Measurements from ENCODE around the gene ZNF148.

The ZNF148 gene

DNA sequence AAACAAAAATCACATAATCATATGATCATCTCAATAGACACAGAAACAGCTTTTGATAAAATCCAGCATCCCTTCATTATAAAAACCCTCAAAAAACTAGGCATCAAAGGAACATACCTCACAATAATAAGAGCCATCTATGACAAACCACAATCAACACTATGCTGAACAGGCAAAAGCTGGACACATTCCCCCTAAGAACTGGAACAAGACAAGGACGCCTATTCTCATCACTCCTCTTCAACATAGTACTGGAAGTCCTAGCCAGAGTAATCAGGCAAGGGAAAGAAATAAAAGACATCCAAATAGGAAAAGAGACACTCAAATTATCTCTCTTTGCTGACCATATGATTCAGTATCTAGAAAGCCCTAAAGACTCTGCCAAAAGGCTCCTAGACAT, 107.7 kb downstream of the ZNF148 start:
- DNase-seq: no peak

DNA sequence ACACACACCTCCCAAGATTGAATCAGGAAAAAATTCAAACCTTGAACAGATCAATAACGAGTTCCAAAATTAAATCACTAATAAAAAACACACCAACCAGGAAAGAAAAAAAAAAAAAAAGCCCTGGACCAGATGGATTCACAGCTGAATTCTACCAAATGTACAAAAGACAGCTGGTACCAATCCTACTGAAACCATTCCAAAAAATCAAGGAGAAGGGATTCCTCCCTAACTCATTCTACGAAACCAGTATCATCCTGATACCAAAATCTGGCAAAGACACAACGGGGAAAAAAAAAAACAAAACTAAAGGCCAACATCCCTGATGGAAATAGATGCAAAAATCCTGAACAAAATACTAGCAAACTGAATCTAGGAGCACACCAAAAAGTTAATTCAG, 108.2 kb downstream of the ZNF148 start:
- no peak for DNase-seq

DNA sequence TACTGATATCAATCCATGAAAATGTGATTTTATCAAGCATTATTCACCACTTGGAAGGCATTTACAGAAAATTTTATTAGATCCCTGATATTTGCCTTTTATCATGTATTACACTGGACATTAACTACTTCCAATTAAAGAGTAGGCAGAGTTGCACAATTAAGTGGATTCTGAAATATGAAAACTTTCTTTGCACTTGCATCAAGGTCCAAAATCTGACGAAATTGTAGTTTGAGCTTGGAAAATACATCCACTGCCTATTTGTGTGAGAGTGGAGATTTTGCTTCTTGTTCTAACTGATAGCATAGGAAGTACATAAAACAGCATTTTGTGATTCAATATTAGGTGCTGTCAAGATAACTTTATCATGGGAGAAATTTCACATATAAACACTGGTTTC, 113.0 kb downstream of the ZNF148 start:
- no peak for DNase-seq

DNA sequence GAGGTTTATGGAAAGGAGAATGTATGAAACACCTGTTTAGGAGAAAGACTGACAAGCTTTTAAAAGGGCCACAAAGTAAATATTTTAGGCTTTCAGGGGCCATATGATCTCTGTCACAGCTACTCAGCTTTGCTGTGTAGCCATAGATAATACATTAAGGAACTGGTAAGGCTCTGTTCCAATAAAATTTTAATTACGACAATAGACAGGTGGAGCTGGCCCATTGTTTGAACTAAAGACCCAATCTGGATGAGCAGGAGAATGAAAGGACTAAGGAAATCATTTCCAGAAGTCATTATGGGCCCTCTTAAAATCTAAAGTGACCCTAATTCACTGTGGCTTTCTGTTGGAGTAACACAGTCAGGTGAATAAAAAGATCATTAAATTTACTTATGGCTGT, 114.1 kb downstream of the ZNF148 start:
- DNase-seq: no peak

DNA sequence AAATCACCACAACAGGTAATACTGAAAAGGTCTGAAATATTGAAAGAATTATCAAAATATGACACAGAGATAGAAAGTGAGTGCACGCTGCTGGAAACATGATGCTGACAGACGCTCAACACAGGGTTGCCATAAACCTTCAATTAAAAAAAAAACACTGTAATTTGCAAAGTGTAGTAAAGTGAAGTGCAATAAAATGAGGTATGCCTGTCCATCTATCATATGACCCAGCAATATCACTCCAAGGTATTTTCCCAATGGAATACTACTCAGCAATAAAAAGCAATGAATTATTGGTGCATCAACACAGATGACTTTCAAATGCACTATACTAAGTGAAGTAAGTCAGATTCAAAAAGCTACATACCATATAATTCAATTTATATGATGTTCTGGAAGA, 115.0 kb downstream of the ZNF148 start:
- no peak for DNase-seq

DNA sequence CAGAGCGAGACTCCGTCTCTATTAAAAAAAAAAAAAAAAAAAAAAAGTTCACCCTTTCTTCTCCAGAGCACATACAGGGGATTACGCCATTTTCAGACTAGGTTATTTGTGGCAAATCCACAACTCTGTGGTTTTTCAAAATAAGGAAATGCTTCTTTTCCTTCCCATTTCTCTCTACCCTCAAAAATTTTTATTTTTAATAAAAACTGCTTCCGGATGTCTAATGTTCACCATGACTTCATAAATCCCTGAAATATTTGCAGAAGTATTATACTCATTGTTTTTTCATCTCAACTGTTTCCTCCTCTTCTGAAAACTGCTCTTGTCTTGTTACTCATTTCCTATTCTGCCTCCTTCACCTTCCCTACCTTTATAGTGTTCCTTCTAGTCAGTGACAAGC, 117.6 kb downstream of the ZNF148 start:
- DNase-seq: no peak

DNA sequence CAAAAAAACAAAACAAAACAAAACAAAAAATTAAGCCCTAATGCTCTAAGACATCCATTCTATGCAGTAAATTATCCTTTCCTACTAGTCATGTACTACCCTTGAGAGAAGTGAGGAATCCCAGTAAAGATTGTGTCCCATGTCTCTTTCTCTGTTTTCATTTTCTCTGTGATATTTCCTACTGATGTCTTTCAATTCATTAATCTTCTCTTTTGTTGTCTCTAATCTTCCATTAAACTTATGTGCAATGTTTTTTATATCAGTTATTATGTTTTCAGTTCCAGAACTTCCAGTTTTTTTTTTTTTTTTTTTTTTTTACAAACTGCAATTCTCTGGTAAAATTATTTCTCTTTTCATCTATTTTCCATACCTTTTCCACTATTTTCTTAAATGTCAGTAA, 118.5 kb downstream of the ZNF148 start:
- no peak for DNase-seq

DNA sequence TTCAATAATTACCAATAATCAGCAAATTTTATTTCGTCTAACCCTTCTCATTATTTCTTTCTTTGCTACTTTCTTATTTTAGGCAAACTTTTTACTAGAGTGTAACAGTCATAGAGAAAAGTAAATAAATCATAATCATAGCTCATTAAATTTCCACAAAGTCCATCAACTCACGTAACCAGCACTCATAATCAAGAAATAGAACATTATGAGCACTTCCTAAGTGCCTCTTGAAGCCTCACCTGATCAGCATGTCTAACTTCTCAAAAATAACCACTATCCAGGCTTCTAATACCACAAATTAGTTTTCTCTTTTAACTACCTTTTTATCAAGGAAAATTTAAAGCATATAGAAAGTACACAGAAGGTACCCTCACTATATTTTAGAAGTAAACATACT, 124.2 kb downstream of the ZNF148 start:
- no peak for DNase-seq

DNA sequence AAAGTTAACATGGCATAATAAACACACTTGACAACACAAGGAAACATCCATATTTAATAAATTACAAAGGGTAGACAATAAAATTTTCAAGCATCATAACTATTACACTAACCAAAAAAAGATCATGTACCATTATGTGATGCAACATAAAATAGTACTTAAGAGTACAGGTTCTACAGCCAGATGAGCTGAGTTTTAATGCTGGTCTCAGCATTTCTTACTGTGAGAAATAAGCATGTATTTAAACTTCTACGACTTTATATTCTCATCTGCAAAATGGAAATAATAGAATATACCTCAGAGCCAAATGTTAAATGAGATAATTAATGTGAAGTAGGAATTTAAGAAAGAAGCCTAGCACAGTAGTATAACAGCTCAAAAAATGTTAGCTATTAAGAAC, 128.9 kb downstream of the ZNF148 start:
- DNase-seq: no peak

DNA sequence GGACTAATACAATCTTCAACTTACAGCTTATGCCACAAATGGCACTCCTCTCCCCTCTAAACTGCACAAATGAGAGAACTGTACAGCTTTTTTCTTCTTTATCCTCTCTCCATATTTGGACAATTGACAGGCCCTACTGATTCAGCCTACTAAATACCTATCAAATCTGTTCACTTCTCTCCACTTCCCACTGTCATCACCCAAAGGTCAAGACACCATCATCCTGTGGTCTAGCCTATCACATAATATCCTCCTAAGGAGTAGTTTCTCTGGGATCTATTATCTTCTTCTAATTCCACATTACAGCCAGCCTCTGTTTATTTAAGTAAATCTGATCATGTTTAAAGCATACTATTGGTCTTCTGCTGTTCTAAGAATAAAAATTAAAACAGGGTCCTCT, 129.6 kb downstream of the ZNF148 start:
- no peak for DNase-seq

DNA sequence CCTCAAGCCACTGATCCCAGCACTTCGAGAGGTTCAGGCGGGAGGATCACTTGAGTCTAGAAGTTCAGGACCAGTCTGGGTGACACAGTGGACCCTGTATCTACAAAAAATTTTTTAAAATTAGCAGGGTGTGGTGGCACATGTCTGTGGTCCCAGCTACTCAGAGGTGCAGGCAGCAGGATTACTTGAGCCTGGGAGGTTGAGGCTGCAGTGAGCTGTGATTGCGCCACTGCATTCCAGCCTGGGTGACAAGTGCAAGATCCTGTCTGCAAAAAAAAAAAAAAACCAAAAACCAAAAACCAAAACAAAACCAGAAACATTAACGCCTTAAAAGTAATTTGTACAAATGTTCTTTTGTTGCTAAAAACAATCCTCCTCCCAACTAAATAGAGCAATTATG, 134.6 kb downstream of the ZNF148 start:
- DNase-seq: no peak

DNA sequence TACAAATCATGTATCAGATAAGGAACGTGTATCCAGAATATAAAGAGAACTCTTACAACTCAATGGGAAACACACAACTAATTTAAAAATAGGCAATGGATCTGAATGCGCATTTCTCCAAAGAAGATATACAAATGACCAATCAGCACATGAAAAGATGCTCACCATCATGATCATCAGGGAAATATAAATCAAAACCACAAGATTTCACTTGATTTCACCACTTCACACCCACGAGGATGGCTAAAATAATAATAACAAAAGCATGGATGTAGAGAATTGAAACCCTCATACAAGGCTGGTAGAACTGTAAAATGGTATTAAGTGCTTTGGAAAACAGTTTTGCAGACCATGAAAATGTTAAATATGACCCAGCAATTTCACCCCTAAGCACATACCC, 135.9 kb downstream of the ZNF148 start:
- no peak for DNase-seq

DNA sequence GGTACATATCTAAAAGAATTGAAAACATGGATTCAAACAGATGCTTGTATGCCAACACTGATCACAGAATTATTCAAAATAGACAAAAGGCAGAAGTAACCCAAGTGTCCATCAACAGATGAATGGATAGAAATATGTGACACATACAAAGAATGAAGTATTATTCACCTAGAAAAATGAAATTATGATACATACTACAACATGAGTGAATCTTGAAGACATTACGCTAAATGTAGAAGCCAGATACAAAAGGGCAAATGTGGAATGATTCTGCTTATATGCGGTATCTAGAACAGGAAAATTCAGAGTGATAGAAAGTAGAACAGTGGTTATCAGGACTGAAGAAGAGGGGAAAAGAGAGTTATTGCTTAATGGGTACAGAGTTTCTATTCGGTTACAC, 136.4 kb downstream of the ZNF148 start:
- DNase-seq: no peak

DNA sequence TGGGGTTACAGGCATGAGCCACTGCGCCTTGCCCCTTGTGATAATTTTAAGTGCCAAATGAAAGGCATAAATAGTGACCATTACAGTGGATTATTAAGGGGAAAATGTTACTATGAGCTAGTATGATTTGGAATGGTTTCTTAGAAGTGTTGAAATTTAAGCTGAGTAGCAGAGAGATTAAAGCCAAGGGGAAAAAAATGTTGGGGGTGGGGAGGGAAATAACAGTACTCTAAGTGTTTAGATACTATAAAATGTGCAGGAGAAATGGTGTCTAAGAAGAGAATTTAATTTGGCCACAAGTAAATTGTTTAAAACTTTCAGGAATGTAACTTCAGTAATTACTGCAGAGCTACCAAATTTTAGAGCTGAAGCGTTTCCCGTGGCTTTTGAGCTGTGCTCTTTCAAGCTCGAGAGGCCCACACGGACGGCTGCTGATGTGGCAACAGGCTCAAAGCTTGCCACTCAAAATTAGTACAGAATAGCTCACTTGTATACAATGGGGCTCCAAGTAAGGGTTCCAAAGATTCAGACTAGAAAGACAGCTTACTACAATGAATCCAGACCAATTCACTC, 138.7 kb downstream of the ZNF148 start:
- DNase-seq: no peak

DNA sequence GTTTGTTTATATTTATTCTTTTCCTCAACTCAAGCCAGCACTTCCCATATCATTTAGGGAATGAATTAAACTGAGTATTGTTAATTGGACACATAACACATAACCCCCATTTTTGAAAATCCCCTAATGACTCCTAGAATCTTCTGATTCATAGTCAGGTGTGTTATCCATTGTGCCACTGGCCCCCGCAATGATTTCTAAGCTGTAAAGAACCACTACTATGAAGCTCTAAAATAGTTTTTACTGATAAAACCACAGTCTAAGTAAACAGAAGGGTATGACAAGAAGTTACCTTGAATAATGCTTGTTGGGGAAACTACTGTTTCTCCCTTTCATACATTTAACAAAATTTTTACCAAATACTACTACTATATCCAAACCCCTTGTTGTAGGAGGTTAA, 140.3 kb downstream of the ZNF148 start:
- DNase-seq: no peak

DNA sequence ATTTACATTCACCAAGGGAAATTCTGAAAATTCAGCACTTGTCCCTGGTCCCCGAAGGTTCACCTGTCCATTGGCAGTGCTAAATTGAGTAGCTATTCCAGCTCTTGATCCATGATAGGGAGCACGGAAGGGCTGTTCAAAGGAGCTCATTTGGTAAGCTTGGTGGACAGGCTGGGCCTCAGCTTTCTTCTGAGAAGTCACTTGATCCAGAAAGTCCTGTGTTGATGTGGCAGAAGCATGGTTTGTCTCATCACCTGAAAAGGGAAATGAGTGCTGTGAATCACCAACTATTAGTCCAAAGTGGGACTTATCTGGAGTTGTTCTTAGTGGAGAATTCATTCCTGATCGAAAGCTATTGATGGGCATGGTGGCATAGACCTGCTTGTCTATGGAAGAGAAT, 142.7 kb downstream of the ZNF148 start:
- DNase-seq: peak; percentile 60

DNA sequence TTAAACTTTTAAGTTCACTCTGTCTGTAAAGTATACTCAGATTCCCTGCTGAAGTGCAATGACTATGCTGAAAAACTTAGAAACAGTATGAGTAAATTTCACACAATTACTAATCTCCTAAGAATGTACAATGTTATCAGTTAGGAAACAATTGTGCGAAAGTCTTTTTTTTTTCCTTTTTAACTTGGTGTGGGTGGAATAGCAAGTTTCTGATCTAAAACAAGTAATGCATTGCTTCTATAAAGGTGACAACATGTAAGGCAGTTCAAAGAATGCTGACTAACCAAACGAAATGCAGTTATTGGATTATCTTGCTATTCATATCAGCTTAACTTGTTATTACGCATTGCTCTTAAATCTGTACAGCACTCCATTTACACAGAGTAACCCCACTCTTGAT, 143.2 kb downstream of the ZNF148 start:
- DNase-seq: peak; percentile 62

DNA sequence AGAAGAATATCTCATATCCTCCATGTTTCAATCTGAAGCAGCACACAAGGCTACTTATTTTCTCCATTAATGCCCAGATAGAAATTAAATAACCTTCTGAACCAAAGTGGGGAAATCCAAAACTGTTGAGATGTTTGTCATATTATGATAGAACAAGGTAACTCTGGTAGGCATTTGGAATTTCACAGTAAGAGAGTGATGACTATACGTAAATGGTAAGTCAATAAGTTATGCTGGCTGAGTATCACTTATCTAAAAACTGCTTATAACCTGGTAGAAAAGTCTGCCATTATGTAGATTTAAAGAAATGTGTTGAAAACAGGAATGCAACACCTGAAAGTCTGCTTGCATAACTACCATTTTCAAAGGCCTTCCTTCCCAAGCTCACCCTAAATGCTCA, 145.4 kb downstream of the ZNF148 start:
- no peak for DNase-seq

DNA sequence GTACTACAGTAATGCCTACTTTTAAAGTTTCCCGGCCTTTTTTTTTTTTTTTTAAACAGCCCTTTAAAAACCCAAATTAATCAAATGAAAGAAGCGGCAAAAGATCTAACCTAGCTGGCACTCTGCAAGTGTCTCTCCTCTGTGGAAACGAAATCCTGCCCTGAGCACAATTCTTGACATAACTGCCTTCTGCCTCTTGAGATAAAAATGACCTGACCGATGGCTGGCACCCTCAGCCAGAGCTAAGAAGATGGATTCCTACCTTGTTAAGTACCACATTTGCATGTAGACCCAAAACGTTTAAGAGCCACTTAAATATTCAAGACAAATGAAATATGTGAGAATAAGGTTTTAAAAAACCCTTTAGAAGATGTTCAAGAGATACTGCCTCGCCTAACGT, 146.0 kb downstream of the ZNF148 start:
- DNase-seq: no peak

DNA sequence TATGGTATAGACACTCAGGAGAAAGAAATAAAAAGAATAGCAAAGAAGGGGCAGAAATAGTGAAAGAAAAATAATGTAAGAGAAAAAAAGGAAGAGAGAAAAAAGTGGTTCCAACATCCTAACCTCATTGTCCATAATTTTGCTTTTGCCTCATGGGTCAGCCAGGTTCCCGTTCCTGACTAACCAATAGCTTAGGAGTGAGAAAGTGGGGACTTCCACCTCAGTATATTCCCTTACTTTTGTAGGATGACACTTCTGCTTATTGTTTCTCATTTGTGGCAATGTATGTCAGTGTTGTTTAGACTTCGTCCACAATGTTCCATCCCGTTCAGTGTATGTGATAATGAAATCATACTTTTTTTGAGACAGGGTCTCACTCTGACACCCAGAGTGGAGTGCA, 153.3 kb downstream of the ZNF148 start:
- DNase-seq: no peak

DNA sequence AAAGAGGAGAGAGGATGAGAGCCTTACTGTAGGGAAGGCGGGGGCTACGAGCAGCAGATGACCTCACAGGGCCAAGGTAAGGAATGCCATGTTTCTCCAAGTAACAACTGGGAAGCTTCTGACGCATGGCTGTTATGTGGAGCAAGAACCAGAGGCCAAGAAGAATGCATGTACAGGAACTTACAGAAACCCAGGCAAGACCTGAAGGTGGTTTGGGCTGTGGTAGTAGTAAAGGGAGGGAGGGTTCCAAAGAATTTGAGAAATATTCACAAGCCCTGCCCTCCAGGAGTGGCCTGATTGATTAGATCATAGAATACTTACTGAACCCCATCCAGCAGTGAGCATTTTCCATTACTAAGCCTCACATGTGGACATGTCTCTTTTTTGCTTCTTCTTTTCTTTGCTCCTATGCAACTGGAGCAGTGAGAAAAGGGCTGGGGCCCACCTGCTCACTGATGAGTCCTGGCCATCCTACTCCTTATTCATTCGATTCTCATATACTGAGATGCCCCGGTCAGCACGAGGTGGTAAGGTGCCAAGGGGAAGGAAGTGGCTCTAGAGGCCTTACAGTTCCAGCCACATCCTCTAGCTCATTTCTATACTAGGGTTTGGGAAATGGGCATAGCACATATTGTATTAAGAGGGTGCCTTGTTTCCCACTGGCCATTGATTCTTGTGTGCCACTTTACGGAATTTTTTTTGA, 154.2 kb downstream of the ZNF148 start:
- no peak for DNase-seq

DNA sequence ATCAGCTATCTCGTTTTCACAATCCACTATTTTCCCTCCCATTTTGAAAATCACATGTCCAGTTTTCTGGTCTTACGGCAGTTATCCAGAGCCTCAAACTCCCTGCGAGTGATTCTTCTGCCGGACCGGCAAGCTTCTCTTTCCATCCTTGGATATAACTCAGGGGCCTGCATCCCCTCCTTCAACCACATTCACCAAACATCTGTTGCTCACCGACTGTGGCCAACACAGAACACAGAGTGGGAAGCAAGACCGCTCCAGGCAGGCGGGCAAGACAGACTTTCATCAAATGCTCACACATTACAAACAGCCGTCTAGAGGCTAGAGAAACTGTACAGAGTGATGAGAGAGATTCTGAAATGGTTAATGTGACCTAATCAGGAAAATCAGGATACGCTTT, 154.9 kb downstream of the ZNF148 start:
- no peak for DNase-seq

DNA sequence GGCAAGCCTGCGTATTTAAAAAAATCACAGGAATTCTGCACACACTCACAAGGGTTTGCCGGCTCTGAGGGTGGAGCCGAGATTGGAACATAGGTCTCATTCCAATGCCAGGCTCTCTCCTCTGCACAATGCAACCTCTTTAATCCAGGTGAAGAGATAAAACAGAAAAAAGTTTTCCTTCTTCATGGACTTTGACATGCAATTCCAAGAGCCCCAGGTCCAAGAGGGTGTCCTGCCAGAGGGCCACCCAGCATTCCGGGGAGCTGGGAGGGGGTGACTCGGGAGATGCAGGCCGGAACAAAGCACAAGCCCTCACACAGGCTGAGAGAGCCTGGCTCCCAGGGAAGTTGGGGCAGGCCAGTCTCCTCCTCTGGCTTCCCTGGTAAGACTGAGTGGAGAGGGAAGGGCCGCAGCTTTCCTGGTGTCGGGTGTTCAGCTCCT, 155.8 kb downstream of the ZNF148 start:
- DNase-seq: no peak

DNA sequence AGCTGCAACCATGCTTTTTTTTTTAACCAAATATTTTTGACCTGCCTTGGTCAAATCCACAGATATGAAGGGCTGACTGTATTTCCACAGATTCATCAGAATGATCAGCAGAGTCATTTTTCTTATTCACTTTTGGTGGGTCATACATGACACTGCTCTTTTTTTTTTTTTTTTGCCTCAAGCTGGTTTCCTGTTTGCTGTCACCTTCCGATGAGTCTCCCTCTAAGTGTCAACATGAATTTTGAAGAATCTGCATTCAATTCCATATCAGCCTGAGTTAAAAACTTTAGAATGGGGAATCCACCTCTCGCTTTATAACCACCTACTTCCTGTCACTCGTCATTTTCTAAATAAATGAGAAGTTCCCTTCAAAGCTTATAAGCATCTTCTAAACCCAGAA, 160.4 kb downstream of the ZNF148 start:
- peak; percentile 58 for DNase-seq

DNA sequence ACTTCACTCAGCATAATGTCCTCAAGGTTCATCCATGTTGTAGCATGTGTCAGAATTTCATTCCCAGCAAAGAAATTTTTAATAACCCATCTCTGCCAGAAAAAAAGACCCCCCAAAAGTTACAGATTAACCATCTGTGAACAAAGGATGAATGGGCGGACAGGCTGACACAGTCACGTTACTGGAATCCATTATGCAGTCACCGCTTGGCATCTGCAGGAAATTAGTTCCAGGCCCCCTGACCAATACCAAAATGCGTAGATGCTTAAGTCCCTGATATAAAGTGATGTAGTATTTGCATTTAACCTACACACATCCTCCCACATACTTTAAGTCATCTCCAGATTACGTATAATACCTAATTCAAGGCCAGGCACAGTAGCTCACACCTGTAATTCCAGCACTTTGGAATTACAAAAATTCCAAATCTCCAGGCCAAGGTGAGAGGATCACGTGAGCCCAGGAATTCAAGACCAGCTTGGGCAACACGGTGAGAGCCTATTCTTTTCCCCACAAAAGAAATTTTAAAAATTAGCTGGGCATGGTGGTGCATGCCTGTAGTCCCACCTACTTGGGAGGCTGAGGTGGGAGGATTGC, 161.1 kb downstream of the ZNF148 start:
- no peak for DNase-seq

Data from activated CD4-positive, alpha-beta T cell treated with anti-CD3 and anti-CD28 coated beads, Interleukin-10, Interleukin-2, amounts not matched to agents 100 ng/mL and 50 ng/mL, durations not matched to agents 16 hours and 8 hours (primary cell).